HCT116 (cell line): ENCODE data around the gene LIPA. TPM values are rescaled to one million over a fixed set of nuclear protein-coding genes. Genes with fewer than 3 reads are reported as not detected.
A peak's percentile ranks its signal among the peaks of the same experiment; 100 is the strongest.

Experiments used
- ATAC-seq: fragments of 200-7000 bp; cut with Tn5 transposase; 2 replicates; pipeline ENCODE4 v1.9.1; 2020; ENCODE audit warnings: mild to moderate bottlenecking, moderate library complexity
- BruUV-seq: library from RNA; stranded (reverse); fragments of 400-500 nt; replicated peaks from 2 replicates; lab custom pipeline; 2021; lab: Mats Ljungman, UMichigan
- CTCF ChIA-PET: fragments of 300-600 bp; sonication (Branson Sonifier 250); formaldehyde crosslinking; loops from one replicate; lab custom pipeline; 2021; ENCODE audit warnings: antibody characterized with exemption; lab: Charles Lee
- POLR2A ChIA-PET: fragments of 300-600, 350-600 bp; sonication (Branson Sonifier 250); formaldehyde crosslinking; loops from one replicate; lab custom pipeline; 2021; ENCODE audit warnings: antibody characterized with exemption; lab: Charles Lee
- RAD21 ChIA-PET, 2 experiments: fragments of 300-600 bp; sonication (Branson Sonifier 250); formaldehyde crosslinking; loops; one replicate each; lab custom pipeline; 2023; ENCODE audit warnings: low total read pairs in 2 of 2; ENCODE audit not compliant: uncharacterized antibody in 2 of 2, unreplicated experiment in 2 of 2, low non-redundant PET in 1 of 2; lab: Charles Lee
- DNase-seq: peaks from one replicate; pipeline ENCODE4 v3.0.0-alpha.2; 2010; ENCODE audit warnings: low read depth, low spot score
- H2AFZ ChIP-seq: fragments of 200-600 bp; shearing (Covaris generic), sonication (generic); 2 replicates; pipeline ENCODE4 v1.6.1; 2017; ENCODE audit warnings: low read depth, mixed run types, mixed read lengths, antibody characterized with exemption, low read length; ENCODE audit not compliant: poor library complexity, severe bottlenecking
- H3K27ac ChIP-seq: 2 replicates; pipeline ENCODE4 v1.5.1; 2012; ENCODE audit warnings: low read depth, low read length
- H3K27me3 ChIP-seq: fragments of 200-600 bp; sonication (generic); 2 replicates; pipeline ENCODE4 v1.6.1; 2016; ENCODE audit warnings: mixed run types, low read length, mixed read lengths; ENCODE audit not compliant: insufficient read depth
- H3K36me3 ChIP-seq, 2 experiments: fragments of 200-500 bp in 1 of 2; fragments of 200-600 bp in 1 of 2; sonication (Bioruptor generic) in 1 of 2; sonication (generic) in 1 of 2; 2 replicates each; pipeline versions ENCODE4 v1.5.1 to v1.6.1; 2014 to 2016; ENCODE audit warnings: low read length in 2 of 2, inconsistent platforms in 1 of 2, mixed read lengths in 1 of 2, mixed run types in 1 of 2; ENCODE audit not compliant: insufficient read depth in 2 of 2, control insufficient read depth in 1 of 2
- H3K4me1 ChIP-seq, 2 experiments: fragments of 200-600 bp in 1 of 2; sonication (generic) in 1 of 2; 2 replicates each; pipeline versions ENCODE4 v1.5.1 to v1.6.1; 2012 to 2017; ENCODE audit warnings: low read length in 2 of 2, inconsistent platforms in 1 of 2, mild to moderate bottlenecking in 1 of 2, mixed read lengths in 1 of 2, mixed run types in 1 of 2, moderate library complexity in 1 of 2; ENCODE audit not compliant: insufficient read depth in 2 of 2, control insufficient read depth in 1 of 2
- H3K4me2 ChIP-seq: fragments of 200-600 bp; sonication (generic); 2 replicates; pipeline ENCODE4 v1.6.1; 2017; ENCODE audit warnings: mixed run types, low read length, mixed read lengths
- H3K4me3 ChIP-seq, 2 experiments: fragments of 200-600 bp in 1 of 2; sonication (generic) in 1 of 2; replicated peaks in 1 of 2; 2 replicates each; pipeline ENCODE4 v1.5.1; 2011 to 2016; ENCODE audit warnings: low read length in 2 of 2, control low read depth in 1 of 2, low read depth in 1 of 2, mild to moderate bottlenecking in 1 of 2, mixed read lengths in 1 of 2, mixed run types in 1 of 2
- H3K79me2 ChIP-seq: fragments of 200-600 bp; sonication (generic); 2 replicates; pipeline ENCODE4 v1.6.1; 2017; ENCODE audit warnings: mild to moderate bottlenecking, mixed run types, low read length, moderate library complexity, mixed read lengths; ENCODE audit not compliant: insufficient read depth
- H3K9ac ChIP-seq: fragments of 200-600 bp; sonication (generic); 2 replicates; pipeline ENCODE4 v1.6.1; 2016; ENCODE audit warnings: low read length, mixed read lengths
- H3K9me2 ChIP-seq: fragments of 200-600 bp; sonication (generic), shearing (Covaris generic); 2 replicates; pipeline ENCODE4 v1.6.1; 2017; ENCODE audit warnings: mixed run types, mild to moderate bottlenecking, moderate library complexity; ENCODE audit not compliant: insufficient read depth
- H3K9me3 ChIP-seq, 2 experiments: fragments of 200-500 bp in 1 of 2; fragments of 200-600 bp in 1 of 2; sonication (Bioruptor generic) in 1 of 2; sonication (generic) in 1 of 2; 2 replicates each; pipeline ENCODE4 v1.6.1; 2014 to 2017; ENCODE audit warnings: low read length in 2 of 2, mixed read lengths in 2 of 2, inconsistent platforms in 1 of 2, low read depth in 1 of 2, mild to moderate bottlenecking in 1 of 2, mixed run types in 1 of 2, moderate library complexity in 1 of 2; ENCODE audit not compliant: control insufficient read depth in 1 of 2, insufficient read depth in 1 of 2
- H4K20me1 ChIP-seq: fragments of 200-600 bp; sonication (generic), shearing (Covaris generic); 2 replicates; pipeline ENCODE4 v1.6.1; 2017; ENCODE audit warnings: mixed run types, mild to moderate bottlenecking, moderate library complexity; ENCODE audit not compliant: insufficient read depth
- CBX3 ChIP-seq: IDR thresholded peaks from 2 replicates; pipeline ENCODE4 v1.6.1; 2012; ENCODE audit warnings: low read depth
- EGR1 ChIP-seq: IDR thresholded peaks from 2 replicates; pipeline ENCODE4 v1.6.1; 2012; ENCODE audit warnings: low read depth
- ELF1 ChIP-seq: IDR thresholded peaks from 2 replicates; pipeline ENCODE4 v1.6.1; 2012; ENCODE audit warnings: low read depth, borderline replicate concordance
- POLR2AphosphoS5 ChIP-seq: IDR thresholded peaks from 2 replicates; pipeline ENCODE4 v1.6.1; 2011; ENCODE audit warnings: mild to moderate bottlenecking, low read depth, low read length, moderate library complexity
- RAD21 ChIP-seq: IDR thresholded peaks from 2 replicates; pipeline ENCODE4 v1.6.1; 2012; ENCODE audit warnings: low read depth, mild to moderate bottlenecking
- SIN3A ChIP-seq: IDR thresholded peaks from 2 replicates; pipeline ENCODE4 v1.6.1; 2012; ENCODE audit warnings: low read depth
- ZFX ChIP-seq: fragments of 450-650 bp; IDR thresholded peaks from 2 replicates; pipeline ENCODE4 v1.6.1; 2017
- ZNF274 ChIP-seq: fragments of 200-500 bp; sonication (Bioruptor generic); IDR thresholded peaks from 2 replicates; pipeline ENCODE4 v1.6.1; 2014; ENCODE audit warnings: mild to moderate bottlenecking, low read depth, low read length, inconsistent platforms
- intact Hi-C: fragments of 100-400 bp; cut with micrococcal nuclease; formaldehyde crosslinking; loops from 2 replicates; pipeline ENCODE4 v1.10.0; 2022
- total RNA-seq: library from RNA; stranded (reverse); gene quantifications from one replicate; pipeline ENCODE4 v1.2.1, GENCODE V29; 2021; ENCODE audit not compliant: unreplicated experiment
- TF ChIP-seq, protein P1 (sequence below): IDR thresholded peaks from 2 replicates; pipeline ENCODE4 v1.6.1; 2012
- TF ChIP-seq, protein P2 (sequence below), 3 experiments: fragments of 200-600 bp in 1 of 3; sonication (generic) in 1 of 3; IDR thresholded peaks in 2 of 3; conservative IDR thresholded peaks in 1 of 3; 2 replicates each; pipeline ENCODE4 v1.5.1; 2012 to 2017; ENCODE audit warnings: low read depth in 2 of 3, low read length in 2 of 3, antibody characterized with exemption in 1 of 3, borderline replicate concordance in 1 of 3, control low read depth in 1 of 3, mild to moderate bottlenecking in 1 of 3, mixed read lengths in 1 of 3, mixed run types in 1 of 3, moderate library complexity in 1 of 3; ENCODE audit not compliant: insufficient read depth in 1 of 3

LIPA gene
- total RNA-seq, 1 experiment from 2014 or later = 27.1 TPM

DNA sequence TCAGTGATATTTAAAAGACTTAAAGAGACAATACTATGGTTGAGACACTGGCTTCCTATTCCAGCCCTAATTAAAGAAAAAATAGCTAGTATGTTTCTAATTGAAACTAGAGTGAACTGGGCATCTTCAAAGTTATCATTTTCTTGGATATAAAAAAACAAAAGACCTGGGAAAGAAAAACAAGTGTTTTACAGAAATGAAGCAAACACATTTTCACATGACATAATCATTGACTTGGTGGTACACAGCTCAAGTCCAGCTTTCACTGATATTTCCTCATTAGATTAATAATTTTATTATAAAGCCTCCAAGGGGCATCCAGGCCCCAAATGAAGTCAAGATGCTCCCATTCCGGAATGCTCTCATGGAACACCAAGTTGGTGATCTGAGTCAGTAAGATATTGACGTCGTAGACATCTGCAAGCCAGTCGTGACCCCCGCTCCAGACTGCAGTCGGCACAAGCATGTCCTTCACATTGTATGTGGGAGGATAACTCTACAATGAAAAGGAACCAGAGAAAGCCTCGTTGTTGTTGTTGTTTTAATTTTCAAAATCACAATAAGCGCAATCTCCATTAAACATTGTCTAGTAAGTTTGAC is 36.9 kb downstream of the LIPA start (continued):
- TF ChIP-seq POLR2AphosphoS5 (no peak), SIN3A (no peak), EGR1 (no peak), ELF1 (no peak), ZFX (no peak), ZNF274 (no peak)
- TF ChIP-seq, protein P1, sequence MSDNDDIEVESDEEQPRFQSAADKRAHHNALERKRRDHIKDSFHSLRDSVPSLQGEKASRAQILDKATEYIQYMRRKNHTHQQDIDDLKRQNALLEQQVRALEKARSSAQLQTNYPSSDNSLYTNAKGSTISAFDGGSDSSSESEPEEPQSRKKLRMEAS = no peak

DNA sequence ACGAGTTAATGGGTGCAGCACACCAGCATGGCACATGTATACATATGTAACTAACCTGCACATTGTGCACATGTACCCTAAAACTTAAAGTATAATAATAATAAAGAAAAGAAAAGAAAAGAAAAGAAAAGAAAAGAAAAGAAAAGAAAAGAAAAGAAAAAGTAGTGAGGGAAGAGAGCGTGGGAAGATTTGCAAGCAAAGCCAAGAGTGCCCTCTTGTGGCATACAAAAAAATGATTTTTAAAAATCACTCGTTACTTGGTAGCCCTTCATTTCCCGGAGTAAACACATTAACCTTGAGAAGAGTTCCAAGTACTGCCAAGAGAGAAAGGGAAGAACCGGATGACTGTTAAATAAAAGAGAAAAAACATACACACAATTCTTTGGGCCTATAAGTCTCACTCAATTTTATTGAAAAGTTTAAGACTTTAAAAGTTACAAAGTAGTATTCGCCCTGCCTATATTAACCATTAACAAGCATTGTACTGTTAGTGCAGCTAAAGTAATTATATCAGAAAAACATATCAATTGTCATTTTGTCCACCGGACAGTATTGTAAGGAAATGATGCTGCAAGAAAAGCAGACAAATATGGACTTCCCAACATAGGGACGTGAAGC is 38.3 kb downstream of the LIPA start:
- Histone ChIP-seq H3K9me3 (no peaks in the 10 kb centered on the region), H3K4me2 (no peak overlapping the region), H3K79me2 (no peaks in the 10 kb centered on the region), H4K20me1 (no peaks in the 10 kb centered on the region), H3K4me1 (peaks cover 4 to 5% of the 10 kb centered on the region in 2 experiments; a peak in 2 of 4 replicates), H2AFZ (no peak overlapping the region), H3K9me2 (no peaks in the 10 kb centered on the region), H3K36me3 (no peaks in the 10 kb centered on the region), H3K9ac (no peak overlapping the region), H3K4me3 (no peak overlapping the region), H3K27ac (no peak overlapping the region), H3K27me3 (no peaks in the 10 kb centered on the region)
- DNase-seq (no peak), ATAC-seq (peak; percentile 61)
- TF ChIP-seq CBX3 (no peak), RAD21 (peak; percentile 84)
- TF ChIP-seq, protein P2, sequence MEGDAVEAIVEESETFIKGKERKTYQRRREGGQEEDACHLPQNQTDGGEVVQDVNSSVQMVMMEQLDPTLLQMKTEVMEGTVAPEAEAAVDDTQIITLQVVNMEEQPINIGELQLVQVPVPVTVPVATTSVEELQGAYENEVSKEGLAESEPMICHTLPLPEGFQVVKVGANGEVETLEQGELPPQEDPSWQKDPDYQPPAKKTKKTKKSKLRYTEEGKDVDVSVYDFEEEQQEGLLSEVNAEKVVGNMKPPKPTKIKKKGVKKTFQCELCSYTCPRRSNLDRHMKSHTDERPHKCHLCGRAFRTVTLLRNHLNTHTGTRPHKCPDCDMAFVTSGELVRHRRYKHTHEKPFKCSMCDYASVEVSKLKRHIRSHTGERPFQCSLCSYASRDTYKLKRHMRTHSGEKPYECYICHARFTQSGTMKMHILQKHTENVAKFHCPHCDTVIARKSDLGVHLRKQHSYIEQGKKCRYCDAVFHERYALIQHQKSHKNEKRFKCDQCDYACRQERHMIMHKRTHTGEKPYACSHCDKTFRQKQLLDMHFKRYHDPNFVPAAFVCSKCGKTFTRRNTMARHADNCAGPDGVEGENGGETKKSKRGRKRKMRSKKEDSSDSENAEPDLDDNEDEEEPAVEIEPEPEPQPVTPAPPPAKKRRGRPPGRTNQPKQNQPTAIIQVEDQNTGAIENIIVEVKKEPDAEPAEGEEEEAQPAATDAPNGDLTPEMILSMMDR (IDR thresholded peaks at IDR 0.05 in 2 of 3, conservative IDR thresholded peaks at IDR 0.05 in 1 of 3; ENCODE audit: borderline replicate concordance in 1 of 3, insufficient read depth in 1 of 3, low read depth in 2 of 3, low read length in 2 of 3) = peak; percentile 31 to 82 (median 51); a peak in 5 of 6 replicates
- ChIA-PET CTCF (interaction anchor here (0.7 to 2.5 kb wide), 8 partner anchors 182 to 351 kb away, joined by 3 to 13 read pairs (median 4); partner anchors contain the start of gene FAS), POLR2A (no interaction called here), RAD21 (interaction anchor here in 1 of 2 experiments (0.8 kb wide), 1 partner anchor 184 kb away, joined by 3 read pairs; no protein-coding TSS in a partner anchor)
- intact Hi-C loops = loop anchor here (1.0 kb wide), 2 partner anchors 183 to 278 kb away; no protein-coding TSS in a partner anchor
- BruUV-seq = no TSS peak
